Fibroblast of mammary gland (primary cell): Measurements from ENCODE around the gene MCU.
"Not testable (repeated sequence)": the region's sequence is repeated elsewhere in the genome, so short reads cannot be mapped to it uniquely, and the experiment has no call there.

ENCODE experiments used
- DNase-seq: peaks from one replicate; pipeline ENCODE4 v3.0.0-alpha.2; 2010; ENCODE audit warnings: low read depth
- H3K4me3 ChIP-seq: 2 replicates; pipeline ENCODE4 v1.5.1; 2011; ENCODE audit warnings: low read depth, mild to moderate bottlenecking, low read length, moderate library complexity; ENCODE audit not compliant: control insufficient read depth
- TF ChIP-seq, protein P1 (sequence below): conservative IDR thresholded peaks from 2 replicates; pipeline ENCODE4 v1.5.1; 2011; ENCODE audit warnings: low read depth, low read length, inconsistent platforms; ENCODE audit not compliant: control insufficient read depth, insufficient read depth

Gene MCU

GRCh38 chr10:72667207-72667864 is 24.6 kb upstream of the MCU start:
- DNase-seq: no peak
- TF ChIP-seq, protein P1, sequence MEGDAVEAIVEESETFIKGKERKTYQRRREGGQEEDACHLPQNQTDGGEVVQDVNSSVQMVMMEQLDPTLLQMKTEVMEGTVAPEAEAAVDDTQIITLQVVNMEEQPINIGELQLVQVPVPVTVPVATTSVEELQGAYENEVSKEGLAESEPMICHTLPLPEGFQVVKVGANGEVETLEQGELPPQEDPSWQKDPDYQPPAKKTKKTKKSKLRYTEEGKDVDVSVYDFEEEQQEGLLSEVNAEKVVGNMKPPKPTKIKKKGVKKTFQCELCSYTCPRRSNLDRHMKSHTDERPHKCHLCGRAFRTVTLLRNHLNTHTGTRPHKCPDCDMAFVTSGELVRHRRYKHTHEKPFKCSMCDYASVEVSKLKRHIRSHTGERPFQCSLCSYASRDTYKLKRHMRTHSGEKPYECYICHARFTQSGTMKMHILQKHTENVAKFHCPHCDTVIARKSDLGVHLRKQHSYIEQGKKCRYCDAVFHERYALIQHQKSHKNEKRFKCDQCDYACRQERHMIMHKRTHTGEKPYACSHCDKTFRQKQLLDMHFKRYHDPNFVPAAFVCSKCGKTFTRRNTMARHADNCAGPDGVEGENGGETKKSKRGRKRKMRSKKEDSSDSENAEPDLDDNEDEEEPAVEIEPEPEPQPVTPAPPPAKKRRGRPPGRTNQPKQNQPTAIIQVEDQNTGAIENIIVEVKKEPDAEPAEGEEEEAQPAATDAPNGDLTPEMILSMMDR: no peak
- H3K4me3 ChIP-seq: no peak overlapping the region

DNA sequence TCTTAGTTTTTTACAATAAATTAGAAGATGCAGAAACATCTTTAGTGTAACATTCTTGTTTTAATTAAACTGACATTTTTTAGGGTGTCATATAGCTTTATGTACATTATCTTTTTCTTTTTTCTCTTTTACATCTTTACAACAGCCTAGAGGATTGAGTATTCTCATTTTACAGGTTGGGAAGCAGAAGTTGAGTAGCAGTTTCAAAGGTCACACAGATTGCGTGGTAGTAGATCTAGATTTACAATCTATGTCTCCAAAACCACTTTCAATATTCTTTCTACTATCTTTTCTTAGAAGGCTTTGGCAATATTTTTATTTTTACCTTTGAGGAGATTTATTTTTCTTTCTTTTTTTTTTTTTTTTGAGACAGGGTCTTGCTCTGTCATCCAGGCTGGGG is 18.7 kb upstream of the MCU start:
- TF ChIP-seq, protein P1: no peak
- no peak for DNase-seq

GRCh38 chr10:72674174-72674573 is 17.8 kb upstream of the MCU start:
- H3K4me3 ChIP-seq, DNase-seq: not testable (repeated sequence)

More for the DNA sequence above, 18.7 kb upstream of the MCU start:
- H3K4me3 ChIP-seq: no peak overlapping the region

- TF ChIP-seq, protein P1: no peak
- no peak overlapping the region for H3K4me3 ChIP-seq
- no peak for DNase-seq
These were observed 12.1 kb upstream of the MCU start for GRCh38 chr10:72679838-72680241.

DNA sequence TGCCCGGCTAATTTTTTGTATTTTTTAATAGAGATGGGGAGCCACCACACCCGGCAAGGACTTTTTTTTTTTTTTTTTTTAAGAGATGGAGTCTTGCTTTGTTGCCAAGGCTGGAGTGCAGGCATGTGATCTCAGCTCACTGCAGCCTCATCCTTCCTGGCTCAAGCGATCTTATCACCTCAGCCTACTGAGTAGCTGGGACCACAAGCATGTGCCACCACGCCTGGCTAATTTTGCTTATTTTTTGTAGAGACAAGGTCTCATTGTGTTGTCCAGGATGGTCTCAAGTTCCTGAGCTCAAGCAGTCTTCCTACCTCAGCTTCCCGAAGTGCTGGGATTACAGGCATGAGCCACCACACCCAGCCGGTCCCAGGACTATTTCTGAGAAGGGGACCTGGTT is 9.3 kb upstream of the MCU start:
- no peak for DNase-seq
- H3K4me3 ChIP-seq: no peak overlapping the region
- TF ChIP-seq, protein P1: no peak

DNA sequence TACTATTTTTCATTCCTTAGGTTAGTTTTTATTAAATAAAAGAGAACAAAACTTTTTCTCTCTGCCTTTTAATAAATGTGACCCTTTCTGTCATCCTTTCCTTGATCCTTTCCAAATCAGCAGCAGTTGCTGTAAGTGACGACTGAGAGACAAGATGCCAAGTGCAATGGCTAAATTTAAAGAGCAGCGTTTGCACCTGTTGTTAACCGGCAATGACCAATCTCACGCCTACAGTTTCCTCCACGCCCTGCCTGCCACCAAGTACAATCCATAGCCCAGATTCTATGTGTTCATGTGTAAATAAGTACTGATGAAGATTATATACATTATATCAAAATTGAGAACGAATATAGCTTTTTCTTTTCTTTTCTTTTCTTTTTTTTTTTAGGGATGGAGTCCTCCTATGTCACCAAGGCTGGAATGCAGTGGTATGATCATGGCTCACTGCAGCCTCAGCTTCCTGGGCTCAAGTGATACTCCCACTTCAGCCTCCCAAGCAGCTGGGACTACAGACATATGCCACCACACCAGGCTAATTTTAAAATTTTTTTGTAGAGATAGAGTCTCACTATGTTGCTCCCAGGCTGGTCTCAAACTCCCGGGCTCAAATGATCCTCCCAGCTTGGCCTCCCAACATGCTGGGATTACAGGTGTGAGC is 6.5 kb upstream of the MCU start:
- no peak overlapping the region for H3K4me3 ChIP-seq
- no peak for DNase-seq
- TF ChIP-seq, protein P1: no peak

DNA sequence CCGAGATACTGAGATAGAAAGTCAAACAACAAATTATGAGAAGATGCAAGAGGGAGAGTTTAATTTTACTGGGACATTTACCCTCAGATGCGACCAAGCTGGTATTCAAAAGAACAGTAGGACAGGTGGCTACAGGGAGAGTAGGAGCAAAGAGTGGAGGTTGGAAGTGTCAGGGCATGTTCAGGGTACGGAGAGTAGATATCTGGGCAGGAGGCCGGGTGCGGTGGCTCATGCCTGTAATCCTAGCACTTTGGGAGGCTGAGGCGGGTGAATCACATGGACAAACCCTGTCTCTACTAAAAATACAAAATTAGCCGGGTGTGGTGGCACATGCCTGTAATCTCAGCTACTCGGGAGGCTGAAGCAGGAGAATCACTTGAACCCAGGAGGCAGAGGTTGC is 5.5 kb upstream of the MCU start:
- H3K4me3 ChIP-seq, DNase-seq: not testable (repeated sequence)

- DNase-seq: no peak
- TF ChIP-seq, protein P1: no peak
- H3K4me3 ChIP-seq: no peak overlapping the region
These were observed 4.9 kb upstream of the MCU start for GRCh38 chr10:72687035-72687434.
